ENCODE results near the gene PIM3. TPM values are rescaled to one million over a fixed set of nuclear protein-coding genes. Genes with fewer than 3 reads are reported as not detected.

PIM3 gene
- polyA plus RNA-seq, 1 of the 3 experiments (the other 2 are of a cell fraction), result 15.3 TPM

- TF ChIP-seq RCOR1 (IDR thresholded peaks at IDR 0.05; ENCODE audit: low read length), result no peak
- TF ChIP-seq MXI1 (IDR thresholded peaks at IDR 0.05; ENCODE audit: low read depth, low read length), result no peak
- no peak for TF ChIP-seq USF1 (IDR thresholded peaks at IDR 0.05; ENCODE audit: borderline replicate concordance, low read depth)
- TF ChIP-seq REST (IDR thresholded peaks at IDR 0.05; ENCODE audit: low read depth, low read length), result no peak
- no peak for TF ChIP-seq PBX3 (IDR thresholded peaks at IDR 0.05)
- no peak for TF ChIP-seq ELF1 (IDR thresholded peaks at IDR 0.05)
- TF ChIP-seq IRF3 (IDR thresholded peaks at IDR 0.05; ENCODE audit: low read depth, low read length), result no peak
- TF ChIP-seq NFIC (IDR thresholded peaks at IDR 0.05; ENCODE audit: borderline replicate concordance), result no peak
- no peak for TF ChIP-seq RAD21 (IDR thresholded peaks at IDR 0.05; ENCODE audit: low read length)
- no peak for TF ChIP-seq TAF1 (IDR thresholded peaks at IDR 0.05; ENCODE audit: borderline replicate concordance, low read depth, low read length)
- no peak overlapping the region for H3K27ac ChIP-seq (ENCODE audit: low read depth in 2 of 2, low read length in 1 of 2)
- H3K4me1 ChIP-seq (ENCODE audit: control insufficient read depth in 1 of 2, insufficient read depth in 2 of 2, low read depth in 1 of 2, low read length in 1 of 2), result peaks cover 13 to 39% of the 10 kb centered on the region in 2 experiments
- ChIA-PET POLR2A (no interaction called here), CTCF (no interaction called here)
- no peak overlapping the region for H3K4me2 ChIP-seq
- H3K27me3 ChIP-seq (ENCODE audit: insufficient read depth), result no peaks in the 10 kb centered on the region
- no peaks in the 10 kb centered on the region for H3K79me2 ChIP-seq (ENCODE audit: insufficient read depth)
- H3K4me3 ChIP-seq (ENCODE audit: low read depth in 2 of 2, low read length in 1 of 2), result no peak overlapping the region
- H4K20me1 ChIP-seq (ENCODE audit: insufficient read depth), result no peaks in the 10 kb centered on the region
- H3K9ac ChIP-seq, result no peak overlapping the region
- no peaks in the 10 kb centered on the region for H3K9me2 ChIP-seq
- no peaks in the 10 kb centered on the region for H3K36me3 ChIP-seq (replicated peaks in 1 of 2; ENCODE audit: control insufficient read depth in 1 of 2, insufficient read depth in 2 of 2, low read length in 1 of 2)
- peaks cover 5% of the 10 kb centered on the region for H3F3A ChIP-seq (replicated peaks; ENCODE audit: insufficient read depth)
- DNase-seq, result no peak
- H2AFZ ChIP-seq (ENCODE audit: low read depth), result no peak overlapping the region
- WGBS (ENCODE audit: low lambda C conversion rate), result 71% methylated on average over 6 of the region's 18 CpGs
- no peaks in the 10 kb centered on the region for H3K9me3 ChIP-seq
Measured at GRCh38 chr22:49950396-49950994, 10.1 kb upstream of the PIM3 start.
